Activated CD8-positive, alpha-beta T cell treated with anti-CD3 and anti-CD28 coated beads for 36 hours (primary cell): Measurements from ENCODE around the gene ANKRD30A. TPM values are rescaled to one million over a fixed set of nuclear protein-coding genes. Genes with fewer than 3 reads are reported as not detected.

Experiments used
- ATAC-seq: fragments of 200-7000 bp; cut with Tn5 transposase; one replicate; pipeline ENCODE4 v1.10.0; 2021; ENCODE audit warnings: mild to moderate bottlenecking, moderate library complexity
- CTCF ChIA-PET: fragments of 350-600 bp; sonication (Branson Sonifier 250); formaldehyde crosslinking; loops from one replicate; lab custom pipeline; 2021; ENCODE audit warnings: antibody characterized with exemption; lab: Charles Lee
- POLR2A ChIA-PET: fragments of 350-600 bp; sonication (Branson Sonifier 250); formaldehyde crosslinking; loops from one replicate; lab custom pipeline; 2021; ENCODE audit warnings: antibody characterized with exemption; lab: Charles Lee
- DNase-seq: peaks from one replicate; pipeline ENCODE4 v3.0.0-alpha.2; 2020
- H3K27ac Mint-ChIP-seq: one replicate; pipeline ENCODE4 v1.8.0; 2021; ENCODE audit warnings: mild to moderate bottlenecking, mixed read lengths
- H3K27me3 Mint-ChIP-seq: one replicate; pipeline ENCODE4 v1.8.0; 2021; ENCODE audit warnings: mixed read lengths
- H3K36me3 Mint-ChIP-seq: one replicate; pipeline ENCODE4 v1.8.0; 2021; ENCODE audit warnings: low read depth, mixed read lengths
- H3K4me1 Mint-ChIP-seq: one replicate; pipeline ENCODE4 v1.8.0; 2021; ENCODE audit warnings: low read depth, mixed read lengths
- H3K4me3 Mint-ChIP-seq: one replicate; pipeline ENCODE4 v1.8.0; 2021; ENCODE audit warnings: mild to moderate bottlenecking, moderate library complexity, mixed read lengths
- H3K9me3 Mint-ChIP-seq: one replicate; pipeline ENCODE4 v1.8.0; 2021; ENCODE audit warnings: mixed read lengths
- intact Hi-C: fragments of 100-400 bp; cut with micrococcal nuclease; formaldehyde crosslinking; loops from one replicate; pipeline ENCODE4 v1.10.0; 2022
- total RNA-seq, 2 experiments: library from RNA; stranded (reverse); gene quantifications; one replicate each; pipeline ENCODE4 v1.2.3, GENCODE V29; 2021
- TF ChIP-seq, protein P1 (sequence below): fragments of 200-600 bp; IDR thresholded peaks from one replicate; pipeline ENCODE4 v1.8.0; 2022; ENCODE audit warnings: antibody characterized with exemption, mild to moderate bottlenecking

Gene ANKRD30A
- total RNA-seq, 2 experiments from 2014 or later: not detected

DNA sequence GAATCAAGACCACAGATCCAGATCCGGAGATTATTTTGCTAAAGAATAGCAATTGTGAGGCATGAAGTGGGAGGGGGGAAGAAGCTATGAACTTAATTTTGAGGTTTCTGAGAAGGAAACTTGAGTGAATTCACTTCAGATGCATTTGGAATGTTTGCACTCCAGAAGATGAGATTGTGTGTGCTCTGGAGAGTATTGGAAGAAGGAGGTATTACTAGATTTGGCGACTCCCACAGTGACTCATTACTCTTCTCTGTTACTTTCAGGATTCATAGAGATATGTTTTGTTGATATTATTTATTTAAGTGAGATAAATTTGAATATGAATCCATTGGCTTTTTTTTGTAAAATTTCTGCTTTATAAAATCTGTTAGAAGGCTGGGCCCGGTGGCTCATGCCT lies 80.7 kb downstream of the ANKRD30A start:
- Mint-ChIP-seq H3K4me1 (no peaks in the 10 kb centered on the region), H3K27me3 (no peaks in the 10 kb centered on the region), H3K36me3 (no peaks in the 10 kb centered on the region), H3K9me3 (peaks cover 14% of the 10 kb centered on the region), H3K4me3 (no peak overlapping the region), H3K27ac (no peak overlapping the region)
- ChIA-PET POLR2A (no interaction called here), CTCF (no interaction called here)
- intact Hi-C loops: no loop called here
- TF ChIP-seq, protein P1, sequence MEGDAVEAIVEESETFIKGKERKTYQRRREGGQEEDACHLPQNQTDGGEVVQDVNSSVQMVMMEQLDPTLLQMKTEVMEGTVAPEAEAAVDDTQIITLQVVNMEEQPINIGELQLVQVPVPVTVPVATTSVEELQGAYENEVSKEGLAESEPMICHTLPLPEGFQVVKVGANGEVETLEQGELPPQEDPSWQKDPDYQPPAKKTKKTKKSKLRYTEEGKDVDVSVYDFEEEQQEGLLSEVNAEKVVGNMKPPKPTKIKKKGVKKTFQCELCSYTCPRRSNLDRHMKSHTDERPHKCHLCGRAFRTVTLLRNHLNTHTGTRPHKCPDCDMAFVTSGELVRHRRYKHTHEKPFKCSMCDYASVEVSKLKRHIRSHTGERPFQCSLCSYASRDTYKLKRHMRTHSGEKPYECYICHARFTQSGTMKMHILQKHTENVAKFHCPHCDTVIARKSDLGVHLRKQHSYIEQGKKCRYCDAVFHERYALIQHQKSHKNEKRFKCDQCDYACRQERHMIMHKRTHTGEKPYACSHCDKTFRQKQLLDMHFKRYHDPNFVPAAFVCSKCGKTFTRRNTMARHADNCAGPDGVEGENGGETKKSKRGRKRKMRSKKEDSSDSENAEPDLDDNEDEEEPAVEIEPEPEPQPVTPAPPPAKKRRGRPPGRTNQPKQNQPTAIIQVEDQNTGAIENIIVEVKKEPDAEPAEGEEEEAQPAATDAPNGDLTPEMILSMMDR: no peak
- ATAC-seq (no peak), DNase-seq (no peak)

DNA sequence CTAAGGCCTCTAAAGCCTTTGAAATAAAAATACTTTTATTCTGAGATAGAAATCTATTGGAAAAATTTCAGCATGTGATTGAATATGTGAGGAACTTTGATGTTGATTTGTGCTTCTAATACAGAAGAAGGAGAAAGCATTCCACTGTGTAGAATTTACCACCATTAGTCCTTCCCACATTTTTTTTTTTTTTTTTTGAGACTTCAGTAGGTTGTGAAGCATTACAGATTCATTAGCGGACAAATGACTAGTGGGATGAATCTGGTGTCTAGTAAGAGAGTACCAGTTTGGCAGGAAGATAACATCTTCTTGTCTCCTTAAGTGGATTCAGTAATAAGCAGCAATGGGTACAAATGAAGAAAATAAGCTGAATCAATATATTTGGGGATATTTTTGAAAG lies 95.5 kb downstream of the ANKRD30A start:
- H3K4me1 Mint-ChIP-seq: no peaks in the 10 kb centered on the region
- H3K4me3 Mint-ChIP-seq: no peak overlapping the region
- H3K9me3 Mint-ChIP-seq: peaks cover 10% of the 10 kb centered on the region
- H3K27me3 Mint-ChIP-seq: no peaks in the 10 kb centered on the region
- TF ChIP-seq, protein P1: no peak
- ChIA-PET CTCF (no interaction called here), POLR2A (no interaction called here)
- no peaks in the 10 kb centered on the region for H3K36me3 Mint-ChIP-seq
- DNase-seq (no peak), ATAC-seq (no peak)
- H3K27ac Mint-ChIP-seq: no peak overlapping the region
- intact Hi-C loops: no loop called here

DNA sequence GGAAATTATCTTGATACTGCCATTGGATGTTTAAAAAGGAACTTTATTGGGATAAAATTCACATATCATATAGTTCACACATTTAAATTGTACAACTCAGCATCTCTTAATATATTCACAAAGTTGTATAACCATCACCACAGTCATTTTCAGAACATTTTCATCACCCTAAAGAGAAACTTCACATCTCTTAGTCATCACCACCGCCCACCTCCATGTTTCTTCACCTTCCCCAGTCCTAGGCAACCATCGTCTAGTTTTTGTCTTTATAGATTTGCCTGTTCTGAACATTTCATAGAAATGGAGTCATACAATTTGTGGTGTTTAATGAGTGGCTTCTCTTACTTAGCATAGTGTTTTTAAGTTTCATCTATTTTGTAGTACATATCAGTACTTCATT lies 96.6 kb downstream of the ANKRD30A start:
- TF ChIP-seq, protein P1: no peak
- POLR2A ChIA-PET: no interaction called here
- Mint-ChIP-seq H3K36me3 (no peaks in the 10 kb centered on the region), H3K27me3 (no peaks in the 10 kb centered on the region), H3K4me3 (no peak overlapping the region), H3K9me3 (peaks cover 12% of the 10 kb centered on the region), H3K4me1 (no peaks in the 10 kb centered on the region), H3K27ac (no peak overlapping the region)
- intact Hi-C loops: no loop called here
- ATAC-seq (peak; percentile 34), DNase-seq (peak; percentile 10)
- CTCF ChIA-PET: no interaction called here

DNA sequence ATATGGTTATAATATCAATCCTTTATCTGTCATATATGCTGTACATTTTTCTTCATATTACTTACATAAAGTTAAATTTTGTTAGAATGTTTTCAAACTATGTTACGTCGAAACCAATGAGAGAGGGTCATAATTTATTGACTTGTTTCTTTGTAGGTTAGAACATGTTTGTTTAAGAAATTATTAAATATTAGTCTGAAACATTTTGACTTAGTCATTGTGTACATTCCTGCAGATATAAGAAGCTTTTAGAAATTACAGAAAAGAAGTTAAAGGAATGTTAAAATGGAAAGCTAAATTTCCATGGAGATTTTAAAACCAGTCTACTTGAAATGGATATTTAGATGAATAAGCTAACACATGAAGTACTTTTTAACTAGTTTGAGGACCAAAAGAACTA lies 99.8 kb downstream of the ANKRD30A start:
- no peak for DNase-seq
- Mint-ChIP-seq H3K4me1 (no peaks in the 10 kb centered on the region), H3K4me3 (no peak overlapping the region), H3K9me3 (peaks cover 8% of the 10 kb centered on the region), H3K36me3 (no peaks in the 10 kb centered on the region), H3K27me3 (no peaks in the 10 kb centered on the region), H3K27ac (no peak overlapping the region)
- POLR2A ChIA-PET: no interaction called here
- CTCF ChIA-PET: no interaction called here
- ATAC-seq: no peak
- TF ChIP-seq, protein P1: no peak
- intact Hi-C loops: no loop called here

DNA sequence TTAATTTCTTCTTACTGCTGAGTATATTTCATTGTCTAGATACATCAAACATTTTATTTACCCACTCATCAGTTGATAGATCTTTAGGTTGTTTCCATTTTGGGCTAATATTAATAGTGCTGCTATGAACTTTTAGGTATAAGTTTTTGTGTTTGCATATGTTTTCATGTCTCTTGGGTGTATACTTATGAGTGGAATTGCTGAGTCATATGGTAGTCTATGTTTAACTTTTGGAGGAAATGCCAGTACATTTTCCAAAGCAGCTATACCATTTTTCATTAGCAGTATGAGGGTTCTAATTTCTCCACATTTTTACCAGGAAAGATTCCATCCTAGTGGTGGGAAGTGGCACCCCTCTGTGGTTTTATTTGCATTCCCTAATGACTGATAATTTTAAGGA lies 101.1 kb downstream of the ANKRD30A start:
- TF ChIP-seq, protein P1: no peak
- POLR2A ChIA-PET: no interaction called here
- CTCF ChIA-PET: no interaction called here

More for the DNA sequence above, 101.1 kb downstream of the ANKRD30A start:
- no peaks in the 10 kb centered on the region for H3K36me3 Mint-ChIP-seq
- no peak for ATAC-seq
- peaks cover 6% of the 10 kb centered on the region for H3K9me3 Mint-ChIP-seq
- H3K27ac Mint-ChIP-seq: no peak overlapping the region
- H3K4me3 Mint-ChIP-seq: no peak overlapping the region
- no peaks in the 10 kb centered on the region for H3K27me3 Mint-ChIP-seq
- no peak for DNase-seq
- intact Hi-C loops: no loop called here
- no peaks in the 10 kb centered on the region for H3K4me1 Mint-ChIP-seq
